ENCODE data around the gene CDR2.

DNA sequence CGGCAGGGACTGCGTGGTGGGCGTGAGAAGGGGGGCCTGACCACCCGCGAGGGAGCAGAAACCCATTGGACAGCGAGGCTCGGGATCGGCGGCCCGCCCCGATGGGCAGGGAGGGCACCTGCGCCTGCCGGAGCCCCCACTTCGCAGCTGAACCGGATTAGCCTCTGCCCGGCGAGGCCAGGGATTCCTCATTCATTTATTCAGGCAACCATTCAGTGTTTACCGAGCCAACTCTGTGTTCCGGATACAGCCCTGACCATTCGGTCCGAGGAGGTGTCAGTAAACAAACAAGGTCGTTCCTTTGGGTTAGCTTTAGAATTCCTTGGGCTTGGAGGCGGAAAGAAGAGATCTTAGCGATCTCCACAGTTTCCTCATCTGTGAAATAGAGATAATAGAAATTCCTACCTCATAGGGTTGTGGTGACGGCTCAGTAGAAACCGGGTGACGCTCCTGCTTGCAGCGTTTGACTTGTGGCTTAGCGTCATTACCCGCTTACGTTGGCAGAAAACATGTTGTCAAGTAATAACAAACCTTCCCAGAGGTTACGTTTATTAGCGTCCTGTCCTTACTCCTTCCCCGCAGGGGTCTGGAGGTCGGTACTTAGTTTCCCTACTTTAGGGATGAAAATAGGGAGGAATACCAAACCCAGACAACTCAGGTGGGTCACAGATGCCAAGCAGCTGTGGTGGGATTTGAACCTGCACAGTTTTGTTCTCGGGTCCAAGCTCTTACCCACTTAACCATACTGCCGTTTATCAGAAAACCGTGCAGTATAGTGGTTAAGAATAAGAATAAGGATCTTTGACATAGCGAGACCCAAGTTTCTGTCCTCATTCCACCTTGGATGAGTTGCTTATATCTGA, 76.3 kb downstream of the CDR2 start:
- TF ChIP-seq, protein P1, sequence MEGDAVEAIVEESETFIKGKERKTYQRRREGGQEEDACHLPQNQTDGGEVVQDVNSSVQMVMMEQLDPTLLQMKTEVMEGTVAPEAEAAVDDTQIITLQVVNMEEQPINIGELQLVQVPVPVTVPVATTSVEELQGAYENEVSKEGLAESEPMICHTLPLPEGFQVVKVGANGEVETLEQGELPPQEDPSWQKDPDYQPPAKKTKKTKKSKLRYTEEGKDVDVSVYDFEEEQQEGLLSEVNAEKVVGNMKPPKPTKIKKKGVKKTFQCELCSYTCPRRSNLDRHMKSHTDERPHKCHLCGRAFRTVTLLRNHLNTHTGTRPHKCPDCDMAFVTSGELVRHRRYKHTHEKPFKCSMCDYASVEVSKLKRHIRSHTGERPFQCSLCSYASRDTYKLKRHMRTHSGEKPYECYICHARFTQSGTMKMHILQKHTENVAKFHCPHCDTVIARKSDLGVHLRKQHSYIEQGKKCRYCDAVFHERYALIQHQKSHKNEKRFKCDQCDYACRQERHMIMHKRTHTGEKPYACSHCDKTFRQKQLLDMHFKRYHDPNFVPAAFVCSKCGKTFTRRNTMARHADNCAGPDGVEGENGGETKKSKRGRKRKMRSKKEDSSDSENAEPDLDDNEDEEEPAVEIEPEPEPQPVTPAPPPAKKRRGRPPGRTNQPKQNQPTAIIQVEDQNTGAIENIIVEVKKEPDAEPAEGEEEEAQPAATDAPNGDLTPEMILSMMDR (IDR thresholded peaks at IDR 0.05) = no peak
- no peak for TF ChIP-seq POLR2A (IDR thresholded peaks at IDR 0.05)

Measured in Peyer's patch (tissue), 4 donors.